ENCODE data around the gene CNRIP1.

GRCh38 chr2:68340226-68341061, 20.7 kb upstream of the CNRIP1 start:
- TF ChIP-seq CTCF (IDR thresholded peaks at IDR 0.05) (no peak), POLR2A (IDR thresholded peaks at IDR 0.05) (no peak)
